AG04450 (cell line): ENCODE measurements around the gene KRTAP26-1. TPM values are rescaled to one million over a fixed set of nuclear protein-coding genes. Genes with fewer than 3 reads are reported as not detected.

ENCODE experiments used
- CTCF ChIA-PET: fragments of 300-600, 350-600 bp; formaldehyde crosslinking; extraction: SDS; loops from one replicate; lab custom pipeline; 2022; ENCODE audit warnings: antibody characterized with exemption, inconsistent platforms; lab: Charles Lee
- POLR2A ChIA-PET: fragments of 350-600 bp; formaldehyde crosslinking; extraction: SDS; loops from one replicate; lab custom pipeline; 2021; ENCODE audit warnings: antibody characterized with exemption, inconsistent platforms; lab: Yijun Ruan, JAX
- DNase-seq: peaks from one replicate; pipeline ENCODE4 v3.0.0-alpha.2; 2011; ENCODE audit warnings: low read depth, low spot score
- H3K27ac ChIP-seq: one replicate; pipeline ENCODE4 v1.5.1; 2012; ENCODE audit warnings: low read depth, low read length, control low read depth
- H3K27me3 ChIP-seq: one replicate; pipeline ENCODE4 v1.6.0; 2012; ENCODE audit warnings: low read length; ENCODE audit not compliant: control insufficient read depth, insufficient read depth
- H3K4me3 ChIP-seq: 2 replicates; pipeline ENCODE4 v1.5.1; 2011; ENCODE audit warnings: mild to moderate bottlenecking, low read depth, low read length, control low read depth
- H3K9me3 ChIP-seq: 2 replicates; pipeline ENCODE4 v1.5.1; 2012; ENCODE audit warnings: low read length; ENCODE audit not compliant: control insufficient read depth, insufficient read depth
- polyA plus RNA-seq: library from polyadenylated mRNA; depleted of rRNA; stranded (reverse); fragments of >200 nt; gene quantifications from 2 replicates; pipeline ENCODE4 v1.2.3, GENCODE V29; 2011; rRNA removed
- small RNA-seq: library from RNA; depleted of rRNA; stranded (forward); fragments of <200 nt; gene quantifications from one replicate; pipeline ENCODE3, GENCODE V24; 2012; ENCODE audit warnings: low read depth; ENCODE audit not compliant: insufficient read length
- TF ChIP-seq, protein P1 (sequence below): IDR thresholded peaks from 2 replicates; pipeline ENCODE4 v1.5.1; 2011; ENCODE audit warnings: low read depth, low read length, control low read depth, inconsistent platforms

KRTAP26-1 gene
- polyA plus RNA-seq, 1 experiment = not detected

DNA sequence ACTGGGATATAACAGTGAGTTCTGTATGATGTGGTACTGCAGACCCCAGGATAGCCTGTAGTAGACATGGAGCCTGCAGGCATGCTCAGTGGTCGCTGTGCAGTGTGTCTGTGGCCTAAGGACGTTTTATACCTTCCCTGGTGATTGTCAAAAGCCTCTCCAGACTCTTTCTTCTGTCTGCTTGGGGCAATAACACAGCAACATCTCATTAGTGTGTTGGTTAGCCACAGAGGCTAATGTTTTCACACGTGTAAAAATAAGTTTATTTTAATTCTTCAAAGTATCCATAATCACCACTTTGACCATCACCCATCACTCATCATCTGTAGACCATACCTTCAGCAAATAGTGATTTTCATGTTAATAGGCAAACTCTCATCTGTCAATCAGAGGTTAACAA lies 37.3 kb downstream of the KRTAP26-1 start, which contains the start of gene KRTAP24-1:
KRTAP24-1 (minus strand) TSS at position 101 of the 400 bp plus-strand sequence; CDS start at position 83, 18 bp downstream.
- no peak within 1 kb of the TSS for H3K27ac ChIP-seq
- POLR2A ChIA-PET = no interaction called here
- DNase-seq = no peak
- CTCF ChIA-PET = no interaction called here
- H3K4me3 ChIP-seq = no peak within 1 kb of the TSS
- no peaks in the 10 kb centered on the region for H3K27me3 ChIP-seq
- H3K9me3 ChIP-seq = peaks cover 9% of the 10 kb centered on the region; the same call in 1 of the 2 replicates
- TF ChIP-seq, protein P1, sequence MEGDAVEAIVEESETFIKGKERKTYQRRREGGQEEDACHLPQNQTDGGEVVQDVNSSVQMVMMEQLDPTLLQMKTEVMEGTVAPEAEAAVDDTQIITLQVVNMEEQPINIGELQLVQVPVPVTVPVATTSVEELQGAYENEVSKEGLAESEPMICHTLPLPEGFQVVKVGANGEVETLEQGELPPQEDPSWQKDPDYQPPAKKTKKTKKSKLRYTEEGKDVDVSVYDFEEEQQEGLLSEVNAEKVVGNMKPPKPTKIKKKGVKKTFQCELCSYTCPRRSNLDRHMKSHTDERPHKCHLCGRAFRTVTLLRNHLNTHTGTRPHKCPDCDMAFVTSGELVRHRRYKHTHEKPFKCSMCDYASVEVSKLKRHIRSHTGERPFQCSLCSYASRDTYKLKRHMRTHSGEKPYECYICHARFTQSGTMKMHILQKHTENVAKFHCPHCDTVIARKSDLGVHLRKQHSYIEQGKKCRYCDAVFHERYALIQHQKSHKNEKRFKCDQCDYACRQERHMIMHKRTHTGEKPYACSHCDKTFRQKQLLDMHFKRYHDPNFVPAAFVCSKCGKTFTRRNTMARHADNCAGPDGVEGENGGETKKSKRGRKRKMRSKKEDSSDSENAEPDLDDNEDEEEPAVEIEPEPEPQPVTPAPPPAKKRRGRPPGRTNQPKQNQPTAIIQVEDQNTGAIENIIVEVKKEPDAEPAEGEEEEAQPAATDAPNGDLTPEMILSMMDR = no peak

DNA sequence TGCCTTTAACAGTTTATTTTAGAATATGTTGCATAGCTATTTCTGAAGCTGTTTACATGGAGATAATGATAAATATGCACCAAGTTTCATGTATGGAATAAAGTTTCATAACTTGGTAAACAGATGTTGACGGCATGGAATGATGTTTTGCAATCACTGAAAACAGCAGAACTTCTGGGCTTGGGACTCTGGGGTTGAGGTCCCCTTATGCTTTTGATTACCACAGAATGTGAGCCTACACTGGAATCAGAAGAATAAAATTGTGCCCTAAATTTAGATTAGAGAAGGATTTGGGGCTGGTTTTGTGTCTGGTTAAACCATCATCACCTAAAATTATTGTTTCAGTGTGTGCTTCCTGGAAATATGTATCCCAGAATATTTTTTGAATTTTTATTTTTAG lies 48.5 kb downstream of the KRTAP26-1 start:
- Histone ChIP-seq H3K27ac (no peak overlapping the region), H3K9me3 (peaks cover 20% of the 10 kb centered on the region), H3K27me3 (no peaks in the 10 kb centered on the region), H3K4me3 (no peak overlapping the region)
- DNase-seq = no peak
- POLR2A ChIA-PET = no interaction called here
- TF ChIP-seq, protein P1 = no peak
- CTCF ChIA-PET = no interaction called here

DNA sequence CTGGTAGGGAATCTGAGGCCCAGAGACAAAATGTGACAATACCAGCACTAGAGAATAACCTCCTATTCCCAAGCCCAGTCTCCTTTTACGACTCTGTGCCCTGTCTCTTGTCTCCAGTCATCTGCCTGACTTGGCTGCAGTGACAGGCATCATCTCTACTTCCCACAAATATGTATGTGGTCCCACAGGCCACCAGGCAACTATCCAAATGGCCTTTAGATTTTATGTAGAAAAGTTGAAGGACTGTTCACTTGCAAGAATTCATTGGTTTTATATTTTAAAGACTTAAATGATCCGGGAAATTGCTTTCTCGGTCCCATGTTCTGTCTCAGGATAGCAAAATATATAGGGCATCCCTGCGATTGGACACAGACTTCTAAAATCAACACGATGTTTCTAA lies 49.0 kb downstream of the KRTAP26-1 start:
- no peaks in the 10 kb centered on the region for H3K27me3 ChIP-seq
- peaks cover 20% of the 10 kb centered on the region for H3K9me3 ChIP-seq
- no peak overlapping the region for H3K27ac ChIP-seq
- DNase-seq = no peak
- CTCF ChIA-PET = no interaction called here
- POLR2A ChIA-PET = no interaction called here
- TF ChIP-seq, protein P1 = no peak
- H3K4me3 ChIP-seq = no peak overlapping the region

DNA sequence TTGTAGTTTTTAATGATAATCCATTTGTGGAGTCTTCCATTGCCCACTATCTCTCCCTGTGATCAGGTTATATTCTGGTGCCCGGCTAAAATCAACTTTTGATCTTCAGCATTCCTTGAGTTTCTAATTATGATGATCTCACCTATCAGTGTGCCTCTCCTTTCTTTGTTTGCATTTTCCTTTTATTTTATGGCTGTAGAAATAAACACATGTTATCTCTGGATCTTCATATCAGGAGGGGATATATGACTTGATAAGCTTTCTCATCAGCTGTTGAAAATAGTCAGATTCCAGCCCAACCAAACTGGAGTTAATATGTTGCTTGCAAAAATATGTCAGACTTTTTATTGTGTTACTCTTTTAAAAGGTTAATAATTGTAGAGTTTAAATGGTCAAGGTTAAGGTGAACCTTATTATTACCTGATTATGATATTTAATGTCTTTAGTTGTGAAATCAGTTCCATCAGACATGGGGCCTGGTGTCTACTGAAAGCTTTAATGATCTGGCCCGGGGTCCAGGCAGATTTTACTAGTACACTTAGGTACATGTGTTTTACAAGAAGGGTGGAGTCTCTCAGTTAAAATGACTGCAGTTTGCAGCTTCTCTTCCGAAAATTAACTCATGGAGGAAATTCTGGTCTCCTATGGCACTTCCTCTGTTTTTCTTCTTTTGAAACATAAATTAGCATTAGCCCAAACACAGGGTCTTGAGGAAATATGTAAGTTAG lies 50.1 kb downstream of the KRTAP26-1 start:
- H3K9me3 ChIP-seq = peaks cover 20% of the 10 kb centered on the region
- no peak overlapping the region for H3K4me3 ChIP-seq
- no peak for DNase-seq
- ChIA-PET CTCF (no interaction called here), POLR2A (no interaction called here)
- TF ChIP-seq, protein P1 = no peak
- H3K27ac ChIP-seq = no peak overlapping the region
- no peaks in the 10 kb centered on the region for H3K27me3 ChIP-seq

Small RNAs within 50 kb of the gene (small RNA-seq; reads per million reads assigned to genes)
- gene KRTAP23-1 = not detected

Other genes with a start within 250 kb of the KRTAP26-1 start
- not detected in 2 replicates for gene CLDN17, start 153.5 kb downstream of the KRTAP26-1 start, polyA plus RNA-seq
- not detected in 2 replicates for gene CLDN8, start 104.2 kb downstream of the KRTAP26-1 start, polyA plus RNA-seq
- not detected in 2 replicates for gene KRTAP24-1, start 37.4 kb downstream of the KRTAP26-1 start, polyA plus RNA-seq
- gene KRTAP25-1, start 30.8 kb downstream of the KRTAP26-1 start, polyA plus RNA-seq = not detected in 2 replicates
- gene KRTAP27-1, start 17.4 kb upstream of the KRTAP26-1 start, polyA plus RNA-seq = not detected in 2 replicates
- gene KRTAP23-1, start 28.3 kb upstream of the KRTAP26-1 start, polyA plus RNA-seq = not detected in 2 replicates
- gene KRTAP13-2, start 52.0 kb upstream of the KRTAP26-1 start, polyA plus RNA-seq = not detected in 2 replicates
- not detected in 2 replicates for gene KRTAP13-1, start 75.7 kb upstream of the KRTAP26-1 start, polyA plus RNA-seq
- not detected in 2 replicates for gene KRTAP13-3, start 105.6 kb upstream of the KRTAP26-1 start, polyA plus RNA-seq
- gene KRTAP13-4, start 109.9 kb upstream of the KRTAP26-1 start, polyA plus RNA-seq = not detected in 2 replicates
- not detected in 2 replicates for gene KRTAP15-1, start 120.0 kb upstream of the KRTAP26-1 start, polyA plus RNA-seq
- gene KRTAP19-1, start 160.1 kb upstream of the KRTAP26-1 start, polyA plus RNA-seq = not detected in 2 replicates
- not detected in 2 replicates for gene KRTAP19-2, start 167.1 kb upstream of the KRTAP26-1 start, polyA plus RNA-seq
- not detected in 2 replicates for gene KRTAP19-3, start 171.7 kb upstream of the KRTAP26-1 start, polyA plus RNA-seq
- gene KRTAP19-4, start 176.8 kb upstream of the KRTAP26-1 start, polyA plus RNA-seq = not detected in 2 replicates
- not detected in 2 replicates for gene KRTAP19-5, start 181.8 kb upstream of the KRTAP26-1 start, polyA plus RNA-seq
- not detected in 2 replicates for gene KRTAP19-6, start 221.5 kb upstream of the KRTAP26-1 start, polyA plus RNA-seq
- not detected in 2 replicates for gene KRTAP19-7, start 241.0 kb upstream of the KRTAP26-1 start, polyA plus RNA-seq